ENCODE measurements around the gene CRACR2B.
A peak's percentile ranks its signal among the peaks of the same experiment; 100 is the strongest.

CRACR2B gene

GRCh38 chr11:809287-810039 lies 18.3 kb upstream of the CRACR2B start, which contains the start of gene RPLP2:
Gene RPLP2, plus strand, starts transcription at chr11:809967. Its CDS starts 268 bp downstream, at chr11:810235.
- TF ChIP-seq, protein P1, sequence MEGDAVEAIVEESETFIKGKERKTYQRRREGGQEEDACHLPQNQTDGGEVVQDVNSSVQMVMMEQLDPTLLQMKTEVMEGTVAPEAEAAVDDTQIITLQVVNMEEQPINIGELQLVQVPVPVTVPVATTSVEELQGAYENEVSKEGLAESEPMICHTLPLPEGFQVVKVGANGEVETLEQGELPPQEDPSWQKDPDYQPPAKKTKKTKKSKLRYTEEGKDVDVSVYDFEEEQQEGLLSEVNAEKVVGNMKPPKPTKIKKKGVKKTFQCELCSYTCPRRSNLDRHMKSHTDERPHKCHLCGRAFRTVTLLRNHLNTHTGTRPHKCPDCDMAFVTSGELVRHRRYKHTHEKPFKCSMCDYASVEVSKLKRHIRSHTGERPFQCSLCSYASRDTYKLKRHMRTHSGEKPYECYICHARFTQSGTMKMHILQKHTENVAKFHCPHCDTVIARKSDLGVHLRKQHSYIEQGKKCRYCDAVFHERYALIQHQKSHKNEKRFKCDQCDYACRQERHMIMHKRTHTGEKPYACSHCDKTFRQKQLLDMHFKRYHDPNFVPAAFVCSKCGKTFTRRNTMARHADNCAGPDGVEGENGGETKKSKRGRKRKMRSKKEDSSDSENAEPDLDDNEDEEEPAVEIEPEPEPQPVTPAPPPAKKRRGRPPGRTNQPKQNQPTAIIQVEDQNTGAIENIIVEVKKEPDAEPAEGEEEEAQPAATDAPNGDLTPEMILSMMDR (IDR thresholded peaks at IDR 0.05), result no peak
- DNase-seq (ENCODE audit: low spot score), result peak; percentile 99
- peak within 1 kb of the TSS; percentile 94 to 97 for H3K27ac ChIP-seq
- H3K4me3 ChIP-seq, result peak within 1 kb of the TSS; percentile 93

DNA sequence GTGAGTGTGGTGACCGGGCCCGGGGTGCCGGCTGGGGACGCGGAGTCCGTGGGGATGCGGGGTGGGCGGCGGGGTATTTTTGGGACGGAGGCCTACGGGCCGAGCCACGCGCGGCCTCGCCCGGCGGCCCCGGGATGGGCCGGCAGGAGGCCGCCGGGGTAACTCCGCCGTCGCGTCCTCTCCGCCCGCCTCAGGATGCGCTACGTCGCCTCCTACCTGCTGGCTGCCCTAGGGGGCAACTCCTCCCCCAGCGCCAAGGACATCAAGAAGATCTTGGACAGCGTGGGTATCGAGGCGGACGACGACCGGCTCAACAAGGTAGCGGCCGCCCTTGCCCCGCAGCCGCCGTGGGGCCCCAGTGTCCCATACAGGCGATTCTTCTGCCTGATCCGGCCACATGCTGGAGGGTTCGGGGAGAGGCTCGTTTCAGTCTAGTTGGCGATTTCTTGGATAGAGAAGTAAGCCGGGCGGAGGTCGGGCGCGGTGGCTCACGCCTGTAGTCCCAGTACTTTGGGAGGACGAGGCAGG lies 17.6 kb upstream of the CRACR2B start:
- Histone ChIP-seq H3K27ac (peak overlapping the region; percentile 94 to 97), H3K4me3 (peak overlapping the region; percentile 93)
- no peak for DNase-seq (ENCODE audit: low spot score)
- TF ChIP-seq, protein P1 (IDR thresholded peaks at IDR 0.05), result no peak

- TF ChIP-seq, protein P1 (IDR thresholded peaks at IDR 0.05), result no peak
- DNase-seq (ENCODE audit: low spot score), result no peak
- peak overlapping the region in 1 of 2 donors; percentile 17 for H3K27ac ChIP-seq
- peak overlapping the region; percentile 43 for H3K4me3 ChIP-seq
Observed at GRCh38 chr11:811446-812245, 16.1 kb upstream of the CRACR2B start.

GRCh38 chr11:812390-812789 lies 15.3 kb upstream of the CRACR2B start:
- H3K27ac ChIP-seq, result no peak overlapping the region
- no peak overlapping the region for H3K4me3 ChIP-seq
- DNase-seq (ENCODE audit: low spot score), result no peak
- TF ChIP-seq, protein P1 (IDR thresholded peaks at IDR 0.05), result no peak

- TF ChIP-seq, protein P1 (IDR thresholded peaks at IDR 0.05), result no peak
- H3K4me3 ChIP-seq, result no peak overlapping the region
- DNase-seq (ENCODE audit: low spot score), result no peak
- H3K27ac ChIP-seq, result no peak overlapping the region
Observed at GRCh38 chr11:813072-813455, 14.7 kb upstream of the CRACR2B start.

DNA sequence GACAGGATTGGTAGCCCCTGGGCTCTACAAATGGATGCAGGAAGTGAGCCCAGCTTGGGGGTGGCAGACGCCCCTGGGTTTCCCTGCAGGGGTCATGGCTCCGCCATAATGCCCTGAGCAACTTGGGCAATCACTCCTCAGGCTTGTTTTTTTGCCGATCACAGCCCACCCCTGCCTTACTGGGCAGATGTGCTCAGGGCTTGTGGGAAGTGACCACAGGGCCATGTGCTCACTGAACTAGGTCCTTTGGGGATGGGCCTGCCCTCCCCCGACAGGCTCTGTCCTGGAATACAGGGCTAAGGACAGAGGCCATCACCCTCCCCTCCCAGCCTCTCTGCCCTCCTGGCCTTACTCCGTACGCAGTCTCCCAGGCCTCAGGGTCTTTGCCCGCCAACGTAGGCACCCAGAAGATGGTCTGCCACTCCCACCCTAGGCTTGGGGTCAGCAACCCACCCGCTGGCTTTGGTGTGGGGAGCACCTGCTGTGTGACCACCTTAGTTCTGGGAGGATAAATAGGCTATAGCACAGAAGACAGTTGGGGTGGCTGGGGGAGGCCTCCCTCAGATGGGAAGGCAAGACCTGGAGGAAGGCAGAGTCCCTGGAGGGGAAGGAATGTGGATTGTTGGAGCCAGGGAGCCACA lies 14.1 kb upstream of the CRACR2B start:
- no peak for DNase-seq (ENCODE audit: low spot score)
- H3K4me3 ChIP-seq, result no peak overlapping the region
- TF ChIP-seq, protein P1 (IDR thresholded peaks at IDR 0.05), result no peak
- H3K27ac ChIP-seq, result no peak overlapping the region

Data from coronary artery (tissue), 2 donors.